WTC11 (cell line): ENCODE measurements around the gene GRIN3B.

ENCODE experiments used
- ELF4 ChIP-seq: sonication (generic); formaldehyde crosslinking; IDR thresholded peaks from 2 replicates; pipeline ENCODE4 v1.8.1; 2022; ENCODE audit warnings: low read depth, mild to moderate bottlenecking, moderate library complexity, missing genetic modification reagents
- GABPB1 ChIP-seq: sonication (generic); formaldehyde crosslinking; IDR thresholded peaks from 2 replicates; pipeline ENCODE4 v1.8.1; 2023; ENCODE audit warnings: mild to moderate bottlenecking, missing genetic modification reagents
- IRF1 ChIP-seq: sonication (generic); formaldehyde crosslinking; IDR thresholded peaks from 2 replicates; pipeline ENCODE4 v1.8.0; 2023; ENCODE audit warnings: missing genetic modification reagents
- IRF2 ChIP-seq: sonication (generic); formaldehyde crosslinking; IDR thresholded peaks from 2 replicates; pipeline ENCODE4 v1.8.0; 2022; ENCODE audit warnings: low read depth, missing genetic modification reagents, borderline replicate concordance
- KAT7 ChIP-seq: sonication (generic); formaldehyde crosslinking; IDR thresholded peaks from 2 replicates; pipeline ENCODE4 v1.8.1; 2023; ENCODE audit warnings: missing genetic modification reagents, mild to moderate bottlenecking, borderline replicate concordance
- NFE2L1 ChIP-seq: sonication (generic); formaldehyde crosslinking; IDR thresholded peaks from 2 replicates; pipeline ENCODE4 v1.8.1; 2023; ENCODE audit warnings: missing genetic modification reagents
- NR1H2 ChIP-seq: sonication (generic); formaldehyde crosslinking; IDR thresholded peaks from 2 replicates; pipeline ENCODE4 v1.9.0; 2021; ENCODE audit warnings: mild to moderate bottlenecking, moderate library complexity, missing genetic modification reagents
- TF ChIP-seq, protein P1 (sequence below): fragments of 200-600 bp; IDR thresholded peaks from 2 replicates; pipeline ENCODE4 v1.8.0; 2022; ENCODE audit warnings: antibody characterized with exemption
- TF ChIP-seq, protein P2 (sequence below): sonication (generic); formaldehyde crosslinking; IDR thresholded peaks from 2 replicates; pipeline ENCODE4 v1.8.1; 2022; ENCODE audit warnings: low read depth, missing genetic modification reagents, borderline replicate concordance

GRCh38 chr19:966485-967088 is 33.6 kb upstream of the GRIN3B start:
- TF ChIP-seq, protein P1, sequence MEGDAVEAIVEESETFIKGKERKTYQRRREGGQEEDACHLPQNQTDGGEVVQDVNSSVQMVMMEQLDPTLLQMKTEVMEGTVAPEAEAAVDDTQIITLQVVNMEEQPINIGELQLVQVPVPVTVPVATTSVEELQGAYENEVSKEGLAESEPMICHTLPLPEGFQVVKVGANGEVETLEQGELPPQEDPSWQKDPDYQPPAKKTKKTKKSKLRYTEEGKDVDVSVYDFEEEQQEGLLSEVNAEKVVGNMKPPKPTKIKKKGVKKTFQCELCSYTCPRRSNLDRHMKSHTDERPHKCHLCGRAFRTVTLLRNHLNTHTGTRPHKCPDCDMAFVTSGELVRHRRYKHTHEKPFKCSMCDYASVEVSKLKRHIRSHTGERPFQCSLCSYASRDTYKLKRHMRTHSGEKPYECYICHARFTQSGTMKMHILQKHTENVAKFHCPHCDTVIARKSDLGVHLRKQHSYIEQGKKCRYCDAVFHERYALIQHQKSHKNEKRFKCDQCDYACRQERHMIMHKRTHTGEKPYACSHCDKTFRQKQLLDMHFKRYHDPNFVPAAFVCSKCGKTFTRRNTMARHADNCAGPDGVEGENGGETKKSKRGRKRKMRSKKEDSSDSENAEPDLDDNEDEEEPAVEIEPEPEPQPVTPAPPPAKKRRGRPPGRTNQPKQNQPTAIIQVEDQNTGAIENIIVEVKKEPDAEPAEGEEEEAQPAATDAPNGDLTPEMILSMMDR: no peak
- TF ChIP-seq KAT7: no peak
- TF ChIP-seq GABPB1: no peak
- TF ChIP-seq, protein P2, sequence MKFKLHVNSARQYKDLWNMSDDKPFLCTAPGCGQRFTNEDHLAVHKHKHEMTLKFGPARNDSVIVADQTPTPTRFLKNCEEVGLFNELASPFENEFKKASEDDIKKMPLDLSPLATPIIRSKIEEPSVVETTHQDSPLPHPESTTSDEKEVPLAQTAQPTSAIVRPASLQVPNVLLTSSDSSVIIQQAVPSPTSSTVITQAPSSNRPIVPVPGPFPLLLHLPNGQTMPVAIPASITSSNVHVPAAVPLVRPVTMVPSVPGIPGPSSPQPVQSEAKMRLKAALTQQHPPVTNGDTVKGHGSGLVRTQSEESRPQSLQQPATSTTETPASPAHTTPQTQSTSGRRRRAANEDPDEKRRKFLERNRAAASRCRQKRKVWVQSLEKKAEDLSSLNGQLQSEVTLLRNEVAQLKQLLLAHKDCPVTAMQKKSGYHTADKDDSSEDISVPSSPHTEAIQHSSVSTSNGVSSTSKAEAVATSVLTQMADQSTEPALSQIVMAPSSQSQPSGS (CRISPR knock-in tag): no peak
- TF ChIP-seq ELF4: no peak
- TF ChIP-seq NR1H2 (CRISPR knock-in tag): no peak
- no peak for TF ChIP-seq IRF1 (CRISPR knock-in tag)
- TF ChIP-seq NFE2L1 (CRISPR knock-in tag): no peak
- TF ChIP-seq IRF2 (CRISPR knock-in tag): no peak
